ENCODE results near the gene IL7R.

- TF ChIP-seq CTCF (conservative IDR thresholded peaks at IDR 0.05 in 1 of 2, IDR thresholded peaks at IDR 0.05 in 1 of 2; ENCODE audit: low read depth in 1 of 2, low read length in 2 of 2): no peak
- no peak for TF ChIP-seq EZH2 (IDR thresholded peaks at IDR 0.05; ENCODE audit: low read length, missing control alignments)
These were observed 39.7 kb upstream of the IL7R start for GRCh38 chr5:35816881-35817521.
